NB4 (cell line): Measurements from ENCODE around the gene ANO1.

Source experiments
- DNase-seq: peaks from one replicate; pipeline ENCODE4 v3.0.0; 2010; ENCODE audit warnings: low read depth
- H3K4me3 ChIP-seq: one replicate; pipeline ENCODE4 v1.5.1; 2011; ENCODE audit warnings: mild to moderate bottlenecking, low read depth, low read length, moderate library complexity
- CTCF ChIP-seq: IDR thresholded peaks from one replicate; pipeline ENCODE4 v1.5.1; 2012; ENCODE audit warnings: low read depth, low read length
- MYC ChIP-seq: IDR thresholded peaks from 2 replicates; pipeline ENCODE4 v1.6.1; 2011; ENCODE audit warnings: low read depth, low read length
- POLR2A ChIP-seq: IDR thresholded peaks from 2 replicates; pipeline ENCODE4 v1.6.1; 2011; ENCODE audit warnings: mild to moderate bottlenecking; ENCODE audit not compliant: insufficient read length; ENCODE audit errors: extremely low read depth
- TF ChIP-seq, protein P1 (sequence below): IDR thresholded peaks from 2 replicates; pipeline ENCODE4 v1.6.1; 2011; ENCODE audit warnings: low read depth, low read length

ANO1 gene

DNA sequence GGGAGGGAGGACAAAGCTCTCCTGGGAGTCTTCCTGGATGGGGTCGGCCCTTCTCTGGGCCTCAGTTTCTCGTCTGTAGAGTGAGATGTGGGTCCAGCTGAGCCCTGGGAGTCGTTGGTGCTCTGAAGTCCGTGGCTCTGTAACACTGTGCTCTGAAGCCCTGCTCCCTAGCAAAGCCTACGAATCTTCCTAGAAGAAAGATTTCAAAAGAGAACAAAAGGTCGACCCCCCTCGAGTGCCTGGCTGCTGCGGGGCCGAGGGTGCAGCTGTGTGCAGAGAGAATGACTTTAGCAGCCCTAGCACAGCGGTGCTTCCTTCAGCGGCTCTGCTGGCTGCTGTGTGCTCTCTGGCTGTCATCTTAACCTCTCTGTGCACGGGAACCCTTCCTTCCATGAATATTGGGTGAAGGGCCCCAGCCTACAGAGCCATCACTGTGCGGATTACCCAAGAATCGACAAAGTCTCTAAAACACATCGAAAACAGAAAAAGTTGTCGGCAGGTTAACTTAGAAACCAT, 10.7 kb downstream of the ANO1 start:
- no peak for DNase-seq
- no peak for TF ChIP-seq POLR2A
- TF ChIP-seq, protein P1, sequence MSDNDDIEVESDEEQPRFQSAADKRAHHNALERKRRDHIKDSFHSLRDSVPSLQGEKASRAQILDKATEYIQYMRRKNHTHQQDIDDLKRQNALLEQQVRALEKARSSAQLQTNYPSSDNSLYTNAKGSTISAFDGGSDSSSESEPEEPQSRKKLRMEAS, result no peak
- TF ChIP-seq MYC, result no peak
- TF ChIP-seq CTCF, result no peak
- H3K4me3 ChIP-seq, result no peak overlapping the region

DNA sequence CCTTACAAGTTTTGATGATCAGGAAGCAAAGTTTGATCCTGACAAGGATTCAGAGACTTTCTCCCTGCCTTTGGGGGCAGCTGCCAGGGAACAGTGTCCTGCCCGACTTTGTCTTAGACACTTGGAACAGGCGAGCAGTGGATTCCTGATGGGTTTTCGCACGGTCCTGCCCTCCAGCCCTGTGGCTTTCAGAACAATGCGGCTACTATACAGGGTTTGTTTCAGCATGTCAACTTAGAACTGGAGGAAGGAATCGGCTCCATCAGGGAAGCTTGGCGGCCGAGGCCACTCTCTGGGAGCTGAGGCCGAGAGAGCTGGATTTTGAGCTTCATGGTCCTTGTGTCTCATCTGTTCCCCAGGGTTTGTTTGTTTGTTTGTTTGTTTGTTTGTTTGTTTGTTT, 11.5 kb downstream of the ANO1 start:
- no peak overlapping the region for H3K4me3 ChIP-seq
- TF ChIP-seq POLR2A (no peak), CTCF (no peak), MYC (no peak)
- TF ChIP-seq, protein P1, result no peak
- DNase-seq, result no peak

DNA sequence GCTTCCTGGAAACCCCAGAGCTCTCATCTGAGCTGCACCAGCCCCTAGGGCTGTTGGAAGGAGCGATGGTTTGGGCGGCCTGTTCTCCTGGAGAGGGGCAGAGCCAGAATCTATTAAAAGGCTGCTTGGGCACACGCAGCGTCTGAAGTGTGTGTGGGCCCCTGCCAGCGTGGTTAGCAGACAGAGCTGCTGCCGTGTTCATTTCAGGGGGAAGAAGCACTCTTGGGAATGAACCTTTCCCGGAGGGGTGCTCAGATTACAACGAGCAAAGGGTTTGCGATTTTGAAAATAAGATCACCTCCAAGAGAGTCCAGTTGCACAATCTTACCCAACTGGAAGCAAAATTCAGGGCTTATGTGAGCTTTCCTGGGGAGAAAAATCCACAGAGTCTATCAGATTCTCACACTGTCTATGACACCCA, 12.9 kb downstream of the ANO1 start:
- no peak overlapping the region for H3K4me3 ChIP-seq
- TF ChIP-seq CTCF (no peak), POLR2A (no peak), MYC (no peak)
- TF ChIP-seq, protein P1, result no peak
- DNase-seq, result no peak

DNA sequence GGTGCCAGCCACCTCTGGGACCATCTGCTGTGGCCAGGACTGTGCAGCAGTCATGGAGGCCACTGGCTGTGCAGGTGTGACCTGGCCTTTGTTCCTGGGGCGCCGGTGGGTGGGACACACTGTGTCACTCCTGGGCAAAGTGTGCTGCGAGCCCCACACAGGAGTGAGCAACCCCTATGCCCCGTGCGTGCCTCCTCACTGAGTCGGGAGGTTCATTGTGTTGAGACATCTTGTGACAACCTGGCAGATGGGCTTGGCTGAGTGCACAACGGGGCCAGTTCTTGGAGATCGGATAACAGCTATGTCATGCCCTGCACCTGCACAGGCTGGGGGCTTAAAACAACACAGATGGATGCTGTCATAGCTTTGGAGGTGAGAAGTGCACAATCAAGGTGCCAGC, 13.5 kb downstream of the ANO1 start:
- DNase-seq, result no peak
- TF ChIP-seq, protein P1, result no peak
- no peak for TF ChIP-seq POLR2A
- TF ChIP-seq MYC, result no peak
- TF ChIP-seq CTCF, result no peak

DNA sequence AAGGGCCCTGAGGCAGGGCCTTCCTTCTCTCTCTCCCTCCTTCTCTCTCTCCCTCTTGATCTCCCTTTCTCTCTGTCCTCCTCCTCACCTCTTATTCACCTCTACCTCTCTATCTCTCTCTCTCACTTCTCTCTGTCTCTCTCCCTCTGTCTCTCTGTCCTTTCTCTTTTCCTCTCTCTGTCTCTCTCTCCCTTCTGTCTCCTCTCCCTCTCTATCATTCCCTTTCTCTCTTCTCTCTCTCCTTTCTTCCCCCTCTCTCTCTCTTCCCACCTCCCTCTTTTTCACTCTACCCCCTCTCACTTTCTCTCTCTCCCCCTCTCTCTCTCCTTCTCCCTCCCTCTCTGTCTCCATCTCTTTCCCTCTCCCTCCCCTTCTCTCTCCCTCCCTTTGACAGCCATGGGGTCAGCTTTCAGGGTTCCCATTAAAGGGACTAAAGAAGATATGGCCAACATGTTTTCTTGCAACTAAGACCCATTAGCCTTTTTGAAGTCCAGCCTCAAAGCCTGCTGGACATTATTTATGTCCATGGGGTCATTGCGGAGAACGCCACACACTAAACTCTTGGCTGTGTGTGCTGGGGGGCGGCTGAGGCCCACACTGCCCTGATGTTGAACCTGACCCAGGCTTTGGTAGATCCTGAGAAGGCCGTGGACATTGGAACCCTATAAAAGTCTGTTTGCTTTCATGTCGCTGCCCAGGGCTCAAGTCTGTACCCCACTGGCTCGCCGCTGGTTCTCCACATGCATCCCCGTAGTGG, 15.0 kb downstream of the ANO1 start:
- no peak for TF ChIP-seq POLR2A
- TF ChIP-seq, protein P1, result no peak
- TF ChIP-seq MYC, result no peak
- no peak for TF ChIP-seq CTCF
- DNase-seq, result no peak
- no peak overlapping the region for H3K4me3 ChIP-seq

More for the DNA sequence above, 13.5 kb downstream of the ANO1 start:
- H3K4me3 ChIP-seq, result no peak overlapping the region
